ENCODE results near the gene TRDN. TPM values are rescaled to one million over a fixed set of nuclear protein-coding genes. Genes with fewer than 3 reads are reported as not detected.

Gene TRDN
- total RNA-seq, 1 donor from 2014 or later = not detected

GRCh38 chr6:123168892-123169773 is 467.6 kb downstream of the TRDN start:
- no peak for FAIRE-seq
- no peak for TF ChIP-seq CTCF (IDR thresholded peaks at IDR 0.05; ENCODE audit: insufficient read depth, low read length, severe bottlenecking)

GRCh38 chr6:123168466-123168865 is 468.3 kb downstream of the TRDN start:
- DNase-seq (ENCODE audit: low read depth) (no peak), FAIRE-seq (no peak)
- no peak for TF ChIP-seq CTCF (IDR thresholded peaks at IDR 0.05; ENCODE audit: insufficient read depth, low read length, severe bottlenecking)
- H3K4me3 ChIP-seq (ENCODE audit: low read depth, low read length) = no peak overlapping the region
- no peaks in the 10 kb centered on the region for H3K36me3 ChIP-seq (ENCODE audit: control insufficient read depth, insufficient read depth, low read length)
- H3K27me3 ChIP-seq (ENCODE audit: control insufficient read depth, insufficient read depth, low read length) = no peaks in the 10 kb centered on the region

More at GRCh38 chr6:123168892-123169773, 467.6 kb downstream of the TRDN start:
- Histone ChIP-seq H3K36me3 (ENCODE audit: control insufficient read depth, insufficient read depth, low read length) (no peaks in the 10 kb centered on the region), H3K27me3 (ENCODE audit: control insufficient read depth, insufficient read depth, low read length) (no peaks in the 10 kb centered on the region), H3K4me3 (ENCODE audit: low read depth, low read length) (no peak overlapping the region)
- DNase-seq (ENCODE audit: low read depth) = no peak

Other genes with a start within 250 kb of the TRDN start
- gene NKAIN2, start 166.9 kb upstream of the TRDN start, total RNA-seq = under 0.01 TPM in 1 of 2 replicates, not detected in the other